ENCODE data around the gene TXNDC16.

The TXNDC16 gene

GRCh38 chr14:52395728-52396127, 156.6 kb downstream of the TXNDC16 start:
- H3K4me1 ChIP-seq (ENCODE audit: control insufficient read depth, insufficient read depth, low read length): peaks cover 13% of the 10 kb centered on the region
- no peaks in the 10 kb centered on the region for H3K36me3 ChIP-seq (ENCODE audit: control insufficient read depth in 2 of 2, insufficient read depth in 1 of 2, low read length in 2 of 2)
- H3K9me3 ChIP-seq (ENCODE audit: control insufficient read depth, insufficient read depth, low read depth, low read length): peaks cover 3% of the 10 kb centered on the region
- no peak overlapping the region for H3K4me3 ChIP-seq (ENCODE audit: low read depth, low read length)
- no peak for TF ChIP-seq ZNF600 (tag by site-specific recombination; IDR thresholded peaks at IDR 0.05)
- TF ChIP-seq ZFP41 (tag by site-specific recombination; IDR thresholded peaks at IDR 0.05; ENCODE audit: borderline replicate concordance): no peak
- TF ChIP-seq ZBTB20 (tag by site-specific recombination; IDR thresholded peaks at IDR 0.05): no peak
- TF ChIP-seq ZNF670 (tag by site-specific recombination; IDR thresholded peaks at IDR 0.05; ENCODE audit: low read depth): no peak
- no peak for TF ChIP-seq ZBTB26 (tag by site-specific recombination; optimal IDR thresholded peaks at IDR 0.05)
- no peak for TF ChIP-seq ZNF366 (tag by site-specific recombination; conservative IDR thresholded peaks at IDR 0.05)
- TF ChIP-seq ZNF335 (tag by site-specific recombination; conservative IDR thresholded peaks at IDR 0.05): no peak
- TF ChIP-seq KLF1 (tag by site-specific recombination; IDR thresholded peaks at IDR 0.05): no peak
- TF ChIP-seq, protein P1, sequence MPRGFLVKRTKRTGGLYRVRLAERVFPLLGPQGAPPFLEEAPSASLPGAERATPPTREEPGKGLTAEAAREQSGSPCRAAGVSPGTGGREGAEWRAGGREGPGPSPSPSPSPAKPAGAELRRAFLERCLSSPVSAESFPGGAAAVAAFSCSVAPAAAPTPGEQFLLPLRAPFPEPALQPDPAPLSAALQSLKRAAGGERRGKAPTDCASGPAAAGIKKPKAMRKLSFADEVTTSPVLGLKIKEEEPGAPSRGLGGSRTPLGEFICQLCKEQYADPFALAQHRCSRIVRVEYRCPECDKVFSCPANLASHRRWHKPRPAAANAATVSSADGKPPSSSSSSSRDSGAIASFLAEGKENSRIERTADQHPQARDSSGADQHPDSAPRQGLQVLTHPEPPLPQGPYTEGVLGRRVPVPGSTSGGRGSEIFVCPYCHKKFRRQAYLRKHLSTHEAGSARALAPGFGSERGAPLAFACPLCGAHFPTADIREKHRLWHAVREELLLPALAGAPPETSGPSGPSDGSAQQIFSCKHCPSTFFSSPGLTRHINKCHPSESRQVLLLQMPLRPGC (tag by site-specific recombination; IDR thresholded peaks at IDR 0.05): no peak
- no peak for TF ChIP-seq ZNF274 (IDR thresholded peaks at IDR 0.05; ENCODE audit: low read length)
- no peak for TF ChIP-seq ZNF274 (tag by site-specific recombination; IDR thresholded peaks at IDR 0.05; ENCODE audit: borderline replicate concordance)
- TF ChIP-seq ZNF768 (tag by site-specific recombination; IDR thresholded peaks at IDR 0.05): no peak
- TF ChIP-seq, protein P2, sequence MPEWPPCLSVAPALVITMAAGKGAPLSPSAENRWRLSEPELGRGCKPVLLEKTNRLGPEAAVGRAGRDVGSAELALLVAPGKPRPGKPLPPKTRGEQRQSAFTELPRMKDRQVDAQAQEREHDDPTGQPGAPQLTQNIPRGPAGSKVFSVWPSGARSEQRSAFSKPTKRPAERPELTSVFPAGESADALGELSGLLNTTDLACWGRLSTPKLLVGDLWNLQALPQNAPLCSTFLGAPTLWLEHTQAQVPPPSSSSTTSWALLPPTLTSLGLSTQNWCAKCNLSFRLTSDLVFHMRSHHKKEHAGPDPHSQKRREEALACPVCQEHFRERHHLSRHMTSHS (tag by site-specific recombination; IDR thresholded peaks at IDR 0.05): no peak
- TF ChIP-seq, protein P3, sequence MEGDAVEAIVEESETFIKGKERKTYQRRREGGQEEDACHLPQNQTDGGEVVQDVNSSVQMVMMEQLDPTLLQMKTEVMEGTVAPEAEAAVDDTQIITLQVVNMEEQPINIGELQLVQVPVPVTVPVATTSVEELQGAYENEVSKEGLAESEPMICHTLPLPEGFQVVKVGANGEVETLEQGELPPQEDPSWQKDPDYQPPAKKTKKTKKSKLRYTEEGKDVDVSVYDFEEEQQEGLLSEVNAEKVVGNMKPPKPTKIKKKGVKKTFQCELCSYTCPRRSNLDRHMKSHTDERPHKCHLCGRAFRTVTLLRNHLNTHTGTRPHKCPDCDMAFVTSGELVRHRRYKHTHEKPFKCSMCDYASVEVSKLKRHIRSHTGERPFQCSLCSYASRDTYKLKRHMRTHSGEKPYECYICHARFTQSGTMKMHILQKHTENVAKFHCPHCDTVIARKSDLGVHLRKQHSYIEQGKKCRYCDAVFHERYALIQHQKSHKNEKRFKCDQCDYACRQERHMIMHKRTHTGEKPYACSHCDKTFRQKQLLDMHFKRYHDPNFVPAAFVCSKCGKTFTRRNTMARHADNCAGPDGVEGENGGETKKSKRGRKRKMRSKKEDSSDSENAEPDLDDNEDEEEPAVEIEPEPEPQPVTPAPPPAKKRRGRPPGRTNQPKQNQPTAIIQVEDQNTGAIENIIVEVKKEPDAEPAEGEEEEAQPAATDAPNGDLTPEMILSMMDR (tag by site-specific recombination; IDR thresholded peaks at IDR 0.05): no peak
- TF ChIP-seq ZSCAN16 (tag by site-specific recombination; IDR thresholded peaks at IDR 0.05): no peak
- no peak for TF ChIP-seq ZNF791 (tag by site-specific recombination; IDR thresholded peaks at IDR 0.05)
- POLR2A ChIA-PET: no interaction called here
- H3K27ac ChIP-seq (ENCODE audit: extremely low read depth, low read depth, low read length): no peak overlapping the region
- CTCF ChIA-PET: no interaction called here

DNA sequence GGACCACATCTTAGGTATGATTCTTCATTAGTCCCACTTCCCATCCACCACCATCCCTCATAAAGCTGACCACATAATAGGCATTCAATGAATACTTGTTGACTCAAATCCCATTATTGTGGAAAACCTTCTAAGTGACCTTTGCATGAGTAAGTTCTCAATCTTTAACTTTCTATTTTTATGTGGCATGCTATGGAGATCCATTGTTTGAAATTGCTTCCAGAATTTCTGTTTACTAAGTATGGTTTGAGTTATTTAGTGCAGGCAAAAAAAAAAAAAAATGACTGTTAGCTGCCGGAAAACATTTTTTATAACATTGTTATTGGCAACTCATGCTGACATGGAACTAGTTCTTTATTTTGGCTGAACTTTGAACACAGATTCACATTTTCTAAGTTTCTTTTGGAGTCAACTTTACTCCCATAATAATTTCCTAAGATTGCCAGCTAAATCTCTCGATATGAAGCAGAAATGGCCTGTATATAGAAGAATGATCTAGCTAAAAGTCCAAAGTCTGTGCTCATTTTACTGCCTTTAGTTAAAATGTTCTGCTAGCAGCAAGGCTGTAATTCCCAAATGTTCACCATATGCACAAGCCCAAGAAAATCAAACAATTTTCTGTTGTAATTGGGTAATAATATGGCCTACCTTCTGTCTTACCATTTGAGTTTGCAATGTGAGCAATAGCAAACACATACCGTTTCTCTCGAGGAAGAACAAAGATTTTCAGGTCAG, 160.3 kb downstream of the TXNDC16 start:
- Histone ChIP-seq H3K36me3 (ENCODE audit: control insufficient read depth in 2 of 2, insufficient read depth in 1 of 2, low read length in 2 of 2) (no peaks in the 10 kb centered on the region), H3K4me3 (ENCODE audit: low read depth, low read length) (no peak overlapping the region), H3K4me1 (ENCODE audit: control insufficient read depth, insufficient read depth, low read length) (no peaks in the 10 kb centered on the region), H3K9me3 (ENCODE audit: control insufficient read depth, insufficient read depth, low read depth, low read length) (peaks cover under 1% of the 10 kb centered on the region), H3K27ac (ENCODE audit: extremely low read depth, low read depth, low read length) (no peak overlapping the region)
- POLR2A ChIA-PET: no interaction called here
- TF ChIP-seq SCRT2 (tag by site-specific recombination; IDR thresholded peaks at IDR 0.05): no peak
- TF ChIP-seq ZNF544 (tag by site-specific recombination; IDR thresholded peaks at IDR 0.05): no peak
- CTCF ChIA-PET: interaction anchor here (0.6 kb wide), 1 partner anchor 12 kb away, joined by 3 read pairs; no protein-coding TSS in a partner anchor

All from HEK293 (cell line).